ENCODE measurements around the gene PMFBP1.

DNA sequence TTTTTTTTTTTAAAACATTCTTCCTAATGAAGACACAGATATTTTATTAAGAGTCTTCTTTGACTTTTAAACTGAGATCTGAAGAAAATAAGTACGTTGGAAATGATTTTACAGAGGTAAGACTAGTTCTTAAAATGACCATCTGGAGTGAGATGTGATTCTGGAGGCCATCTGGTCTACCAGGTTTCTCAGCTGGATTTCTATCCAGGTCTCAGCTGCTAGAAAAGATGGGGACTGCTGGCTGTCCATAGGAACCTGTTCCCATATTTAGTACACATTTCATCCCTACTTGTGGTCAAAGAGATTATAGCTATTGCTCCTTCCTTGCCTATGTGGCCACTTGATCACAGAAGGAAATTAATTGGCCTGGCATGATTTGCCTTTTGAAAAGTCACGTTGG lies 12.2 kb downstream of the PMFBP1 start:
- no peak for TF ChIP-seq POLR2A (IDR thresholded peaks at IDR 0.05; ENCODE audit: borderline replicate concordance, extremely low read depth, insufficient read depth, insufficient read length)
- TF ChIP-seq SIN3A (IDR thresholded peaks at IDR 0.05; ENCODE audit: low read depth), result no peak

All from HCT116 (cell line).